Measurements from ENCODE around the gene APC2.

APC2 gene

DNA sequence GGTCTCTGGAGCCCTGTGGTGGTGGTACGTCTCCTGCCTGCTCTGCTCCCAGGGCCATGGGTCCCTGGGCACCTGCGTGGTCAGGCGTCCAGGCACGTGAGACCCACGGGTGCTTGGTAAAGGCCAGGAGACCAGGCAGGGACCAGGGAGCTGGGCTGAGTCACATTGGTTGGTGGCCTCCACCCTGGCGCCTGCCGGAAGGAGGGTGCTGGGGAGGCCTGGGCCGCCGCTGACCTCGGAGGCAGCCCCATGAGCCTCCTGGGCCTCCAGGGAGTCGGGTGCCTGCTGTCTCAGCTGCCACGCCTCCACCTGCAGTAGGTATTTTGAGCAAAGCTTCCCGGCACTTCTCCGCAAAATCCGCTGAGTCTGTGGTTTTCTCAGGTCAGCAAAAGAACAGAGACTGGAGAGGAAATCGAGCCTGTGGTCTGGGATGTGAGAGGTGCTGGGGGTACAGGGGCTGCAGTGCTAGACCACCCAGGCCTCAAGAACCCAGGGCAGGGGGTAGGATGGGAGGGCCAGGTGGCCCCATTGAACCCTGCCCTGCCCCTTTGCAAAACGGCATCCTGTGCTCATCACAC is 70.4 kb downstream of the APC2 start:
- no peaks in the 10 kb centered on the region for H3K27me3 ChIP-seq (ENCODE audit: low read depth, low read length)
- TF ChIP-seq, protein P1, sequence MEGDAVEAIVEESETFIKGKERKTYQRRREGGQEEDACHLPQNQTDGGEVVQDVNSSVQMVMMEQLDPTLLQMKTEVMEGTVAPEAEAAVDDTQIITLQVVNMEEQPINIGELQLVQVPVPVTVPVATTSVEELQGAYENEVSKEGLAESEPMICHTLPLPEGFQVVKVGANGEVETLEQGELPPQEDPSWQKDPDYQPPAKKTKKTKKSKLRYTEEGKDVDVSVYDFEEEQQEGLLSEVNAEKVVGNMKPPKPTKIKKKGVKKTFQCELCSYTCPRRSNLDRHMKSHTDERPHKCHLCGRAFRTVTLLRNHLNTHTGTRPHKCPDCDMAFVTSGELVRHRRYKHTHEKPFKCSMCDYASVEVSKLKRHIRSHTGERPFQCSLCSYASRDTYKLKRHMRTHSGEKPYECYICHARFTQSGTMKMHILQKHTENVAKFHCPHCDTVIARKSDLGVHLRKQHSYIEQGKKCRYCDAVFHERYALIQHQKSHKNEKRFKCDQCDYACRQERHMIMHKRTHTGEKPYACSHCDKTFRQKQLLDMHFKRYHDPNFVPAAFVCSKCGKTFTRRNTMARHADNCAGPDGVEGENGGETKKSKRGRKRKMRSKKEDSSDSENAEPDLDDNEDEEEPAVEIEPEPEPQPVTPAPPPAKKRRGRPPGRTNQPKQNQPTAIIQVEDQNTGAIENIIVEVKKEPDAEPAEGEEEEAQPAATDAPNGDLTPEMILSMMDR (IDR thresholded peaks at IDR 0.05; ENCODE audit: low read depth, low read length): no peak
- TF ChIP-seq EZH2phosphoT487 (IDR thresholded peaks at IDR 0.05; ENCODE audit: low read depth): no peak

DNA sequence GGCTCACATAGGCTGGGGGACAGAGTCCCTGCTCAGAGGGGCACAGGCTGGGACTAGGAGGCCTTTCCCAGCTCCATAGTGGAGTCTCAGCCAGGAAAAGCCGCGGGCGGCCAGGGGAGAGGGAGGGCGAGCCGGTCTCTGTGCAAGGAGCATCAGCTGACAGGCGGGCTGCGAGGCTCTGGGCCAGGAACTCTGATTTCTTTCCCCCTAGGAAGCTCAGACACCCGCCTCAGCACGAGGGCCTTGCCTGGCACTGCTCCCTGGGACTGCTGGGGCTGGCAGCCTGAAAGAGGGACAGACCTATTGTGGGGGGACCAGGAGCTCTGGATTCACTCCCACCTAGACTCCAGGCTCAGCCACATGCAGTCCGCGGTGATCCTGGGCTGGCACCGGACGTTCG is 71.7 kb downstream of the APC2 start:
- Histone ChIP-seq H3K36me3 (replicated peaks; ENCODE audit: low read depth, low read length) (no peaks in the 10 kb centered on the region), H3K79me2 (ENCODE audit: low read length) (no peaks in the 10 kb centered on the region), H3K27ac (ENCODE audit: low read length) (no peak overlapping the region), H2AFZ (ENCODE audit: low read depth, low read length) (no peak overlapping the region), H3K9ac (ENCODE audit: low read length) (no peak overlapping the region), H3K9me3 (ENCODE audit: insufficient read depth, low read length) (no peaks in the 10 kb centered on the region), H3K4me2 (ENCODE audit: low read length) (no peak overlapping the region), H3K27me3 (ENCODE audit: low read depth, low read length) (no peaks in the 10 kb centered on the region), H3K4me3 (ENCODE audit: low read length) (no peak overlapping the region), H3K4me1 (ENCODE audit: low read length) (no peaks in the 10 kb centered on the region), H4K20me1 (ENCODE audit: insufficient read depth, low read length) (no peaks in the 10 kb centered on the region)
- no peak for TF ChIP-seq EZH2phosphoT487 (IDR thresholded peaks at IDR 0.05; ENCODE audit: low read depth)
- TF ChIP-seq, protein P1 (IDR thresholded peaks at IDR 0.05; ENCODE audit: low read depth, low read length): no peak

More for the DNA sequence above, 70.4 kb downstream of the APC2 start:
- H3K4me3 ChIP-seq (ENCODE audit: low read length): no peak overlapping the region
- no peak overlapping the region for H2AFZ ChIP-seq (ENCODE audit: low read depth, low read length)
- no peaks in the 10 kb centered on the region for H3K4me1 ChIP-seq (ENCODE audit: low read length)
- no peaks in the 10 kb centered on the region for H3K36me3 ChIP-seq (replicated peaks; ENCODE audit: low read depth, low read length)
- no peak overlapping the region for H3K4me2 ChIP-seq (ENCODE audit: low read length)
- no peaks in the 10 kb centered on the region for H3K9me3 ChIP-seq (ENCODE audit: insufficient read depth, low read length)
- H3K27ac ChIP-seq (ENCODE audit: low read length): no peak overlapping the region
- no peaks in the 10 kb centered on the region for H4K20me1 ChIP-seq (ENCODE audit: insufficient read depth, low read length)
- no peaks in the 10 kb centered on the region for H3K79me2 ChIP-seq (ENCODE audit: low read length)
- no peak overlapping the region for H3K9ac ChIP-seq (ENCODE audit: low read length)

DNA sequence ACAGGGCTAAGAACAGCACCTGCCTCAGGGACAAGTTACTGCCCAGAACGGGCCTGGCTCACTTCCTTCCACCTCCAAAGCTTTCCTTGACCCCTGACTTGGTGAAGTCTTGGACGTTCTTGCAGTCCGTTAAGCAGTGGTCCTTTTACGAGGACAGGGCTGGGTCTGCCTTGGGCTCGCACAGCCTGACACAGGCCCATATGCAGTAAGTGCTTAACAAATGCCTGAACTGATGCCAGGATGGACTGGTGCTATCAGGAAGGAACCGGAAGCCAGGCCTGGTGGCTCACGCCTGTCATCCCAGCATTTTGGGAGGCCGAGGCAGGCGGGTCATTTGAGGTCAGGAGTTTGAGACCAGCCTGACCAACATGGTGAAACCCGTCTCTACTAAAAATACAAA is 72.1 kb downstream of the APC2 start:
- no peaks in the 10 kb centered on the region for H3K4me1 ChIP-seq (ENCODE audit: low read length)
- H3K9ac ChIP-seq (ENCODE audit: low read length): no peak overlapping the region
- no peaks in the 10 kb centered on the region for H3K27me3 ChIP-seq (ENCODE audit: low read depth, low read length)
- H3K4me2 ChIP-seq (ENCODE audit: low read length): no peak overlapping the region
- H3K36me3 ChIP-seq (replicated peaks; ENCODE audit: low read depth, low read length): no peaks in the 10 kb centered on the region
- TF ChIP-seq, protein P1 (IDR thresholded peaks at IDR 0.05; ENCODE audit: low read depth, low read length): no peak
- no peak for TF ChIP-seq EZH2phosphoT487 (IDR thresholded peaks at IDR 0.05; ENCODE audit: low read depth)
- no peaks in the 10 kb centered on the region for H3K9me3 ChIP-seq (ENCODE audit: insufficient read depth, low read length)
- H4K20me1 ChIP-seq (ENCODE audit: insufficient read depth, low read length): no peaks in the 10 kb centered on the region
- no peak overlapping the region for H3K27ac ChIP-seq (ENCODE audit: low read length)
- H3K79me2 ChIP-seq (ENCODE audit: low read length): no peaks in the 10 kb centered on the region
- no peak overlapping the region for H3K4me3 ChIP-seq (ENCODE audit: low read length)
- H2AFZ ChIP-seq (ENCODE audit: low read depth, low read length): no peak overlapping the region

DNA sequence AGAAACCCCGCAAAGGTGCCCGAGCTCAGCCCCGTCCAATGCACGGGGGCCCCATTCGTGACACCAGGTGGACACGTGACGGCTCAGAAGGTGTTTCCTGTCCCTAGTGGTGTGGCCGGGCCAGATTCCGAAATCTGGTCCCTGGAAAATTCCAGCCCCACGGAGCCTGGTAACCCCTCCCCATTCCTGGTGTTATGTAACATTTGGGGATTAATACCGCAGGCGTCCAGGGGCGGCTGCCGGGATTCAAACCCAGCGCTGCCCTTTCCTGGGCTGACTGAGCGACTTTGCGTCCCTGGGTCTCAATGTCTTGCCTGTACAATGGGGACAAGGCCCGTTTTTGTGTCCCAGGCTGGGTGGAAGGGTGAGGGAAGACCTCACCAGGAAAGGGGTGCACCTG is 72.9 kb downstream of the APC2 start:
- no peaks in the 10 kb centered on the region for H3K4me1 ChIP-seq (ENCODE audit: low read length)
- no peak overlapping the region for H3K9ac ChIP-seq (ENCODE audit: low read length)

More for the DNA sequence above, 72.9 kb downstream of the APC2 start:
- Histone ChIP-seq H3K27ac (ENCODE audit: low read length) (no peak overlapping the region), H3K36me3 (replicated peaks; ENCODE audit: low read depth, low read length) (no peaks in the 10 kb centered on the region), H4K20me1 (ENCODE audit: insufficient read depth, low read length) (no peaks in the 10 kb centered on the region), H3K27me3 (ENCODE audit: low read depth, low read length) (no peaks in the 10 kb centered on the region), H3K9me3 (ENCODE audit: insufficient read depth, low read length) (no peaks in the 10 kb centered on the region), H2AFZ (ENCODE audit: low read depth, low read length) (no peak overlapping the region), H3K4me2 (ENCODE audit: low read length) (no peak overlapping the region), H3K4me3 (ENCODE audit: low read length) (no peak overlapping the region), H3K79me2 (ENCODE audit: low read length) (no peaks in the 10 kb centered on the region)
- TF ChIP-seq EZH2phosphoT487 (IDR thresholded peaks at IDR 0.05; ENCODE audit: low read depth): no peak
- TF ChIP-seq, protein P1 (IDR thresholded peaks at IDR 0.05; ENCODE audit: low read depth, low read length): no peak
